Cardiac septum (tissue), 1 donor: ENCODE measurements around the gene TEP1. TPM values are rescaled to one million over a fixed set of nuclear protein-coding genes. Genes with fewer than 3 reads are reported as not detected.

Experiments
- total RNA-seq: library from RNA; stranded (reverse); fragmentation: NEBNext Ultra II Directional; extraction: Animal tissue kit (Norgen Biotek cat#: 25700); gene quantifications from one replicate; pipeline ENCODE4 v1.2.1, GENCODE V29; 2021
- donor health status: DM: no; HTN: no; CAD: no.

TEP1 gene
- total RNA-seq, 1 donor from 2014 or later = 15.7 TPM

Other genes with a start within 250 kb of the TEP1 start
- gene OR11G2, start 222.6 kb downstream of the TEP1 start, total RNA-seq = not detected
- gene OR11H6, start 189.8 kb downstream of the TEP1 start, total RNA-seq = not detected
- gene OR11H7, start 184.5 kb downstream of the TEP1 start, total RNA-seq = not detected
- not detected for gene OR11H4, start 174.2 kb downstream of the TEP1 start, total RNA-seq
- gene TTC5, start 107.5 kb downstream of the TEP1 start, total RNA-seq = 11.1 TPM
- gene CCNB1IP1, start 80.2 kb downstream of the TEP1 start, total RNA-seq = 61.3 TPM
- gene PARP2, start 69.9 kb downstream of the TEP1 start, total RNA-seq = 15.2 TPM
- 0.35 TPM for gene KLHL33, start 22.7 kb upstream of the TEP1 start, total RNA-seq
- 21.2 TPM for gene OSGEP, start 41.3 kb upstream of the TEP1 start, total RNA-seq
- 66.0 TPM for gene APEX1, start 41.7 kb upstream of the TEP1 start, total RNA-seq
- gene PIP4P1, start 47.9 kb upstream of the TEP1 start, total RNA-seq = 18.2 TPM
- 17.4 TPM for gene PNP, start 55.9 kb upstream of the TEP1 start, total RNA-seq
- gene RNASE10, start 92.0 kb upstream of the TEP1 start, total RNA-seq = 0.48 TPM
- gene RNASE9, start 147.5 kb upstream of the TEP1 start, total RNA-seq = not detected
- not detected for gene RNASE11, start 174.5 kb upstream of the TEP1 start, total RNA-seq
- not detected for gene RNASE12, start 177.9 kb upstream of the TEP1 start, total RNA-seq
- not detected for gene OR6S1, start 228.2 kb upstream of the TEP1 start, total RNA-seq